Stimulated activated CD4-positive, alpha-beta T cell treated with anti-CD3 and anti-CD28 coated beads, Interleukin-12 subunit alpha, Interleukin-12 subunit beta, amount 100 ng/mL, for 4 hours (primary cell): ENCODE data around the gene ATP13A5.
A peak's percentile ranks its signal among the peaks of the same experiment; 100 is the strongest.

Experiments used
- DNase-seq: peaks from one replicate; pipeline ENCODE4 v3.0.0-alpha.2; 2020

Gene ATP13A5

DNA sequence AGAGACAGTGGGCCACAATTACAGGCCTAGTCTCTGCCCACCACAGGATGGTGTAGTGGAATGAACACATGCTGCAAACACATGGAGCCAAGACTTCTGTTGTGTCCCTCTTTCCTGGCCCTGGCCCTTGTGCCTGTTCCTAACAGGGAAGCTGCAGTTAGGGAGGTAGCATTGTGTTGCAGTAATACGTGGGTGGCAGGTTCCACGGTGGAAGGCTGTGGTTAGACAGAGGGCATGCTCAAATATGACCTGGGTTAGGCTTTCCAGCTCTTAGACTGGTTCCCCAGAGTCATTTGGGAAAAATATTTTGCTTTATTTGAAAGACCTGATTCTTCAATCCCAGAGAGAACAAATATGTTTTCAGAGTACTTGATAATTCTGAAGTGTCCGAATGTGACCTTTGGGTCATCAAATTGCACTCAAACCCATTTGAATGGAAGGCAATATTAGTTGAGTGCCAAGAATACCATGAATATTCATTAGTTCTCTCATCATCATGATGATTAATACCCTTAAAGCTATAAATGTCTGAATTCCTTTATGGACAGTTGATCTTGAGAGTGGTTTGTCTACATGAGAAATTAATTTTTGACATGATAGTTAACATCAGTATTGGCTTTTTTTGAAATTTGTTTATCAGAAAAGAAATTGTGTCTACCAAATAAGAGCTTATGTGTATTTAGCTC lies 109.1 kb downstream of the ATP13A5 start:
- no peak for DNase-seq

DNA sequence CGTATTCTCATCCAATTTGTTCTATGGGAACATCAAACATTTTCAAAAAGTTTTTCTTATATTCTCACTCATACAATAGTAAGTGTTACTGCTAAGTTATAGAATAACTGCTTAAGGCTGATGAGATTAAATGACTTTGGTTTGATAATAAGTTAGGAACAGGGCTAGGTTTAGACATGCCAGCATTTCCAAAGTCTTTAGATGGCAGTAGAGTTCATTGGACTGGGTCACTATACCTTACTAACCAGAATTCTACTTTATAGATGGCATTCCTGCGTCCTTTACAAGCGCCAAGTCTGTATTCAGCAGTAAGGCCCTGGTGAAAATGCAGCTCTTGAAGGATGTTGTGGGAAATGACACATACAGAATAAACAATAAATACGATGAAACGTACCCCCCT lies 115.8 kb downstream of the ATP13A5 start:
- DNase-seq, result no peak

DNA sequence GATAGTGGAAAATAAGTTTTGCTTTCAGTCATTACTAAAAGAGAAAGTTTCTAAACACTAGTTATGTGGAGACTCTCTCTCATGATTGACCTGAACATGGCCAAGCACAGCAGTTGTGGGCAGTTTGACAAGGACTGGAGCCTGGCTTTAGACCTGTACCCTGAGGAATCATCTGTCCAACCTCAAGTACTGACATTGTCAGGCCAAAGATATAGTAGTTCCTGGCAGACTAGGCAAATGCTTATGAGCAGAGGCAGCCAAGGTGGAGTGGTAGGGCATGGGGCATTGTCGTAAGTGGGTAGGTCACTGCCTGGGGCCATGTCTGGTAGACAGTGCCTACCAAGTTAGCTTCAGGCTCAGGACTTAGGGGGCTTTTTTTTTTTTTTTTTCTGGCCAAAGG lies 116.6 kb downstream of the ATP13A5 start:
- DNase-seq, result no peak

DNA sequence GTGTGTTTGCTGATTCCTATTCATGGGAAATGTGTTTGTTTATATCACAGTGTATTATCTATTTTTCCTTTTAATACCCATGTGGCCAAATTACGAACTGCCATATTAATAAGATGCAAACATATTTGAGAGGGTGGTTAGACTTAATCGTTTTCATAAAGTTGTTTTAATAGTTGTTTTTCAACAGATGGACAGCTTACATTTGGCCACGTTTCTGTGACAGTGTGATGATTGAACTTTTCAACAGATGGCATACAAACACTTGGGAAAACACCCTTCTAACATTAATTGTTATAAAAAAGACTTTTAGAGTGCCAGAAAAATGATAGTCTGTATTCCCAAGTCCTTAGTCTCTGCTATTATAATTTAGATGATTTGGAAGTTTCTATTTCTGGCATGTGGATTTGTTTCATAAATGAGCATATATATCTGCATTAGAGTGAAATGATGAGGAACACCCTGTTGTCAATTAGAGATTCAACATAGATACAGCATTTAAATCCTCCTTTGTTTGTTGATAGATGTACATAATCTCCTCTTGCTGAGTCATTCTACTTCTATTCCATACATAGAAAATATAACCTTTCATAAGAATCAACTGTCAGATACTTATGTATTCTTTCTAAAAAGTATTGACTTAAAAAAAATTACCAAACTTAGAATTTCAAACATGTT lies 124.4 kb downstream of the ATP13A5 start:
- no peak for DNase-seq

DNA sequence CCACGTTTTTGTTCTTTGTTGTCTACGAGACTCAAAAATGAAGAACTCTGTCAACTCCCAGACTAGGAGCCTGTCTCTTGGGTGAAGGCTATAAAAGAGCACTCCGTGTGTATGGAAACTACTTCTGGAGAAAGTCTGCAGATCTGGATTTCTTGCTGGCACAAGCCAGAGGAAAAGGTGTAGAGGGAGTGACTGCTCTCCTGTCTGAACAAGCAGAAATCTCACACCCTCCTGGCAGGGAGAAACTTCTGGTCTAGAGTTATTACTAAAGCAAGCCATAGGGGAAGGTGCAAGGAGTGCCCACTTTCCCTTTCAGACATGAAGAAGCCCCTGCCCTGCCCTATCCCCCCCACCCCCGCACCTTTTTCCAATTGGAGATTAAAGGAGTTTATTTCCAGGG lies 128.1 kb downstream of the ATP13A5 start:
- no peak for DNase-seq

DNA sequence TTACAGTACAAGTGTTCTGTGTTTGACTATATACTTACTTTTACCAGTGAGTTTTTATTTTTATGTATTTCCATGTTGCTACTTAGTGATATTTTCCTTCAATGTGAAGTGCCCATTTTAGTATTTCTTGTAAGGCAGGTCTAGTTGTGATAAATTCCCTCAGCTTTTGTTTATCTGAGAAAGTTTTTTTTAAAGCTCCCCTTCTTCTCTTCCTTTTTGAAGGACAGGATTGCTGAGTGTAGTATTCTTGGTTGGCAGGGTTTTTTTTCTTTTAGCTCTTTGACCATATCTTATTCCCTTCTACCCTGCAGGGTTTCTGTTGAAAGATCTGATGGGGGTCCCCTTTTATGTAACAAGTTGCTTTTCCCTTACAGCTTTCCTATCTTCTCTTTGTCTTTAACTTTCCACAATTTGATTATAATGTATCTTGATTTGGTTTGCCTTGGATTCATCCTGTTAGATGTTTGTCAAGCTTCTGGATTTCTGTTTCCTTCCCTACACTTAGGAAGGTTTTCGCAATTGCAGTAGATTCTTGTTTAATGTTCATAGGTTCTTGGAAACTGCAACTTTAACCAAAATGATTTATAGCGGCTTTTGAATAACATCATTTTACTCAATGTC lies 129.6 kb downstream of the ATP13A5 start:
- no peak for DNase-seq

DNA sequence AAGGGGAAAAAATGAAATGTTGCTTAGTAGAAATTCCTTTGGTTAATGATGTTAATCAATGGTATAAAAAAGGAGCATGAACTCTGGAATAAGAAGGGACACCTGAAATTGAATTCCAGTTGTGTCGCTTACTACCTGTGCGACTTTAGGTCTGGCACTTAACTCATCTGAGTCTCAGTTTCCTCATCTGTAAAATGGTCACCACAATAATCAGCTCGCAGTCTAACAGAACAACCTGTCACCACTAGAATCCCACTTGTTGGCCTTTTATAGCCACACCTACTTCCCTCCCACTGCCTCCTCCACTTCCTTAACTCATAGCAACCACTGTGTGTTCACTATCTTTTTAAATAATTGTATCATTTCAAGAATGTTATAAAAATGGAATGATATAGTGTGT lies 135.0 kb downstream of the ATP13A5 start:
- DNase-seq, result no peak

DNA sequence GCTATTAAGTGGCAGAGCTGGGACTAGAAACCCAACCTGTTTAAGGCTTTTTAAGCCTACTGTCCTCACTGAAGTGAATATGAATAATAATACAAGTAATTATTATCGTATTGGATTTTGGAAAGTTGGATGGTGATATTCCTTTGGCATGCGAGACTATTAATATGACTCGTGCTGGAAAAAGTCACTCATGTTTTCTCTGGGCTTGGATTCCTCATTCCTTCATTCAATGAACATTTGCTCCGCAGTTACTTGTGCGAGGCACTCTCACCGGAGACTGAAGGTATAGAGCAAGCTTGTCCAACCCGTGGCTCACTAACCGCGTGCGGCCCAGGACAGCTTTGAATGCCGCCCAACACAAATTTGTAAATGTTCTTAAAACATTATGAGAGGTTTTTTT lies 136.8 kb downstream of the ATP13A5 start:
- DNase-seq, result no peak

DNA sequence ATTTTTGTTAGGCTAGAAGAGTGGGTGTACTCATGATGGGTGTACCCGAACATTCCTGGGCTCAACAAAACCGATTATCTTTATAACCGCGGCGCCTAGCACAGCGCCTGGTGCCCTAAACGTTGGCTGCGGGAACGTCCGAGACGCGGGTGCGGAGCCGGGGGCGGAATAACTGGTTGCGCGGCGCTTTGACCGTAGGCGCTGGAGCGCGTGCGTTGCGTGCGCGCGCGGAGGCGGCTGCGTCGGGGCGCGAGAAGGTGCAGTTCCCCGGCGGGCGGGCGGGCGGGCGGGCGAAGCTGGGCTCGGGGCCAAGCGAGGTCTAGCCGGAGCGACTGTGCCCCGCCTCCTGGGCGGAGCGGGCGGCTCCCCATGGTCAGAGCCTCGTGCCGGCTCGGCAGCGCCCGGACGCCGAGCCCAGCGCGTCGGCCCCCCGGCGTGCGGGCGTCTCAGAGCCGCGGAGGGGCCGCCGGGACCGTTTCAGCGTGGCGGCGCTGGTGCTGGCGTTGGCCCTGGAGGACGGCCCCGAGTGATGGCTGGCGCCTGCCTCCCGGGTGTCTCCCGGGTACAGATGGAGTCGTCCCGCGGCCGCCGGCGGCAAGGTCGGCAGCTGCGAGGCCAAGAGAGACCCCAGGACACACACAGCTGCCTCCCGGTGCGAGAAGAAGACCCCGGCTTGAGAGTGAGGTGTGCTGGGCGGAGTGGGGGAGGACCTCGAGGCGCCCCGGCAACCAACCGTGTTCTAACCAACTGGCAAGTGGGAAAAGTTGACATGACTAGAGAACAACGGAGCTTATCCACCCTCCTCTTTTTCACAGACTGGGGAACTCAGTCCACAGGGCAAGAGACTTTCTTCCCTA lies 137.5 kb downstream of the ATP13A5 start, which contains the start of gene PLAAT1:
Gene PLAAT1 (plus strand): TSS at position 373 of the 857 bp plus-strand sequence. CDS start 14,429 bp downstream, outside the sequence.
- peak; percentile 2 for DNase-seq

DNA sequence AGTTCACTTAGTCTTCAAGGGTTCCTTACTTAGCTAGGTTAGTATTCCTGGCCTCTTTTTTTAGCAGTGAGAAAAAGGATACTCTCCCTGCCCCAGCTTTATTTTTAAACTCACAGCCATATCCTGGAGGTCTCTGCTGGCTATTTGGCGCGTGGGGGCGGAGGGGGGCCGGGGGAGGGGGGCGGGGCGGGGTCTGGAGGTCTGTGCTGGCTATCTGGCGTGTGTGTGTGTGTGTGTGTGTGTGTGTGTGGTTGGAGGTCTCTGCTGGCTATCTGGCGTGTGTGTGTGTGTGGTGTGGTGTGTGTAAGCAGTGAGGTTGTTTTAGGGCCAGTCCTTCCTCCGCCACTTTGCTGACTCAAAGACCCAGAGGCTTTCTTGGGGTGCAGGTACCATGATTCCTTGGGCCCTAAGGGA lies 138.1 kb downstream of the ATP13A5 start:
- DNase-seq, result no peak

DNA sequence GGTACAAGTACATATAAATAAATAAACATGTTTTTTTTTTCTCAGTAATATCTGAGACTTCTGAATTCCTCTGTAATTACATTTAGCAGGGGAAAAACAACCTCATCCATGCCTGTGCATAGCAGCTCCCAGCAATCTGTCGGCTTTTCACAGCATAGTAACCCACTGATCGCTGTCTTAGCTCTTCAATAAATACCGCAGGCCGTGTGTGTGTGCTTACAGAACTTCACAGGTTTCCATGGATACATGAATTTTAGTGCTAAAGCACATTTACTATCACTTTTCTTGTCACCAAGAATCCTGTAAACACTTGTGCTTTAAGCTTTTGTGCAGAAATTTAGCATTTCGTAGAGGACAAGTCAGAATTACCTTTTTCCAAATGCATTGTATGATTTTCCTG lies 141.5 kb downstream of the ATP13A5 start:
- DNase-seq, result no peak

DNA sequence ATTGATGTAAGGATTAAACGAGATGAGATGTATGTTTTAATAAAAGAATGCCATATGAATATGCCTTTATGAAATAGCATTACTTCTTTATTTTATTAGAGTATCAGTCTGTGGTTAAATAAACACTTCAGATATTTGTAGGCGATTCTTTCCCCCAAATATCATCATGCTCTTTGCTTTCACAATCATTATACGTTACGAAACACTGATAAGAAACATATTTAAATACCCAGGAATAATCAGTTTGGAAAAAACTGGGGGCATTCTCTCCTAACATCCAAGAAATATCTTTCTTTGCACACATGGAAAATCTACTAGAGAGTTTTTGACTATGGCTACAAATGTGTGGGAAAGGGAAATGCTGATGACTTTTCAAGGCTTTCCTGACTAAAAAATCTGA lies 142.0 kb downstream of the ATP13A5 start:
- no peak for DNase-seq

DNA sequence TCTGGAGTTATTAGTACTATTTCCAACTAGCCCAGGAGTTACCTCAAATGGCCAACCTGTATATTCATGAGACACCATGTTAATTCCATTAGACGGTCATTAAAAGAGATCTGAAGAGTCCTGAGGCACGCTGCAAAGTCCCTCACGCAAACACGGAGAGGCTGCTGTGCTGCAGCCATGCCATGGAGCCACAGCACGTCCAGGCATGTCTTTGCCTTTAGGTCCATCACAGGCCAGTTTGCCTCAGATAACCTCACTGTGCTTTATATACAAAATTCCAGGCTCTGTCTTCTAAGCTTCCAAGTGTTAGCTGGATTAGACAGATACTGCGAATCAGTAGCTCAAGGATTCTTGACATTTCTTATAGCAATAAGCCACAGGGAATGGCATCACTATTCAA lies 147.4 kb downstream of the ATP13A5 start:
- DNase-seq, result no peak

DNA sequence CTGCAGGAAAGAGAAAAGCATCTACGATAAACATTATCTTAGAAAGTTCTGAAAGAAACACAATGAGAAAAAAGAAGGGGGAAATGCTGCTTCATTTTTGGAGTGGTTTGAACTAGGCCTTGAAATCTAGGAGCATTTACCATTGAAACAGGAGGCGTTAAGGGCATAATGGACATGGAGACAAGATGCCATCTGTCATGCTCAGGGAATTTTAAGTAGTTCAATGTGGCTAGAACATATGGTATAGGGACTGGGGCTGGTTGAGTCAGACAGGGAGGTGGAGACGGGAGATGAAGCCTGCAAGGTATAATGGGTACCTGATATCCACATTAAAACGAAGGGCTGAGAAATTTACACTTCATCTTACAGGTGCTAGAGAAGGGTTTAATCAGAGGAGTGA lies 147.9 kb downstream of the ATP13A5 start:
- DNase-seq, result no peak

DNA sequence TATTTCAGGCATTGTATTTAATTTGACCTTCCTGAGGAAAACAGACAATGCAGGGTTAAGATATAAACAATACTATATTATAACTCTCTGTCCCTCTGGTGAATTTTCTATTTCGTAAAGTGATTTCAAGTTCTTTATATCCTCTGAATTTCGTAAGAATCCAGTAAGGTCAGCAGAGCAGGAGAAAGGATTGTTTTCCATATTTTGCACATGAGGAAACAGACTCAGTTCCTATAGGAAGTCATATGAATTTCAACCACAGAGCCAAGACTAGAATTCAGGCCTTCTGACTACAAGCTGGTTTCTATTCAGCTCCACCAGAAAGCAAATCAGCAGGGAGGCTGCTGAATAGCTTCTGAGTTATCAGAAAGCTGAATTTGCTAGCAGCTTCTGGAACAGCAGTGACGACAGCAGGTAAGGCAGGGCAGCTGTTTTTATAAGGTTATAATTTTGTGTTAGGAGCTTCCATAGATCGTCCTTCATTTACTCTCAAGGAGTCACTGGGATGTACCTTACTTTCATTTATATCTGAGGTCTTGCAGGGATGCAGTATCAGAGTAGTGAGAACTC lies 148.6 kb downstream of the ATP13A5 start:
- no peak for DNase-seq

DNA sequence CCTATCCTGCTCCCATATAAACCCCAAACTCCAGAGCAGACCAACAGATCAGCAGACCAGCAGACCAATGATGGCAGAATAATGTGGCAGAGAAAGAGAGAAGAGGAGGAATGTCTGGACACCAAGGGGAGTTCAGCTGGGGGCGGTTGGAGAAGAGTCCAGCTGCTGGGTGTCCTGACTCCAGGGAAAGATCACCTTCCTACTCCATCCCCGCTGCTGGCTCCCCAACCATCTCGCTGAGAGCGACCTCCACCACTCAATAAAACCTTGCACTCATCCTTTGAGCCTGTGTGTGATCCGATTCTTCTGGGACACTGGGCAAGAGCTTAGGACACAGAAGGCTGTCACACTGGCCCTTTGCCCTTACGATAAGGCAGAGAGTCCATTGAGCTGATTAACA lies 150.3 kb downstream of the ATP13A5 start:
- DNase-seq, result no peak

DNA sequence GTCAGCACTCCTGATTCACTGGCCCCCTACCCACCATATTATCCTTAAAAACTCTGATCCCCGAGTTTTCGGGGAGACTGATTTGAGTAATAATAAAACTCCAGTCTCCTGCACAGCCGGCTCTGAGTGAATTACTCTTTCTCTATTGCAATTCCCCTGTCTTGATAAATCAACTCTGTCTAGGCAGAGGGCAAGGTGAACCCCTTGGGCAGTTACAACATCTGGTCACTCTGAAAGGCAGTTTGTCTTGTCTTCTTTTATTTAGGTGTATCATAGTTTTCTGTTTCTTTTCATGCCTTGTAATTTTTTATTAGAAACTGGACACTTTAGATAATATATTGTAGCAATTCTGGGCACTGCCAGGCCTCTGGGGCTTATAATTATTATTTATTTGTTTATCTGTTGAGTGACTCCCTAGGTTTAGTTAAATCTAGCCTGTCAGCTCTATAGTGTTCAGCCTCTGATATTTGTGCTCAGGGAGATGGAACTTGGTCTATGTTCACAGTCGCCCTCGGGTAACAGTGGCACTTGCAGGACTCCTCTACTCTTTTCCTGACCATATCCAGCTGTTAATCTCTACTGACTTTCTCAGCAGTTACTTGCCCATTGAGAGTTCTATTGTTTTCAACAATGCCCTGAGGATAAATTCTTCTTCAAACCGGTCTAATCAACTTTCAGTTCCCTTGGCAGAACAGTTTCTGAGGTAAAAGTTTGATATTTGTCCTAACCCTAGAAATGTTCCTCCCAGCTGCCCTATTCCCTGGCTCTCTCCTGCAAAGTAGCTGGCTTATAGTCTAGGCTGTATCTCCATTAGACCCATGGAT lies 153.0 kb downstream of the ATP13A5 start:
- no peak for DNase-seq
